Small intestine (tissue), 7 donors: ENCODE data around the gene TTC19. TPM values are rescaled to one million over a fixed set of nuclear protein-coding genes. Genes with fewer than 3 reads are reported as not detected.

Experiments used
- DNase-seq, 2 donors: peaks; one replicate each; pipeline versions ENCODE4 v3.0.0 to v3.0.0-alpha.2; 2013
- FAIRE-seq: peaks from 2 replicates; lab custom pipeline; 2012; peaks lifted over from hg19 to GRCh38; lab: Jason Lieb, UNC
- H3K27ac ChIP-seq, 3 donors: one replicate each; pipeline ENCODE4 v1.5.1; 2013; ENCODE audit warnings: low read length in 2 of 3, mild to moderate bottlenecking in 2 of 3, control low read depth in 1 of 3, inconsistent platforms in 1 of 3, low read depth in 1 of 3, moderate library complexity in 1 of 3
- H3K27me3 ChIP-seq, 3 donors: one replicate each; pipeline ENCODE4 v1.6.1; 2013; ENCODE audit warnings: low read length in 3 of 3, inconsistent platforms in 1 of 3; ENCODE audit not compliant: control insufficient read depth in 3 of 3, insufficient read depth in 3 of 3
- H3K36me3 ChIP-seq, 3 donors: one replicate each; pipeline ENCODE4 v1.6.1; 2013; ENCODE audit warnings: low read length in 3 of 3, inconsistent platforms in 1 of 3, low read depth in 1 of 3, mild to moderate bottlenecking in 1 of 3, moderate library complexity in 1 of 3; ENCODE audit not compliant: control insufficient read depth in 3 of 3, insufficient read depth in 2 of 3
- H3K4me1 ChIP-seq, 3 donors: one replicate each; pipeline ENCODE4 v1.6.1; 2013; ENCODE audit warnings: low read length in 2 of 3, inconsistent platforms in 1 of 3, low read depth in 1 of 3, mild to moderate bottlenecking in 1 of 3, moderate library complexity in 1 of 3; ENCODE audit not compliant: control insufficient read depth in 3 of 3, insufficient read depth in 2 of 3
- H3K4me3 ChIP-seq, 3 donors: one replicate each; pipeline ENCODE4 v1.5.1; 2013; ENCODE audit warnings: low read length in 3 of 3, control low read depth in 1 of 3, inconsistent platforms in 1 of 3, low read depth in 1 of 3, mild to moderate bottlenecking in 1 of 3, moderate library complexity in 1 of 3
- H3K9me3 ChIP-seq, 2 donors: one replicate each; pipeline ENCODE4 v1.6.1; 2013; ENCODE audit warnings: low read depth in 1 of 2, low read length in 1 of 2; ENCODE audit not compliant: control insufficient read depth in 2 of 2, insufficient read depth in 1 of 2
- WGBS, 3 donors: extraction: QIAGEN DNeasy Blood & Tissue Kit; methylation state at CpG; one replicate each; pipeline ENCODE4 v1.1.7; 2013; 5-methylcytosine and 5-hydroxymethylcytosine counted together
- polyA plus RNA-seq, 4 donors: library from polyadenylated mRNA; stranded (reverse) in 3 of 4; unstranded in 1 of 4; fragments of 200-250 nt in 3 of 4; fragments of 120-200 nt in 1 of 4; gene quantifications; one replicate each; pipeline versions ENCODE4 v1.2.1 to v1.2.3, GENCODE V29; 2013
- donor health status: healthy with polysubstance abuse.
- donor health status: control.
- donor health status: control.
- donor health status: Bipolar disorder and iron deficiency.
- donor health status: healthy.

Gene TTC19
- polyA plus RNA-seq, 4 donors = 28.9 to 57.1 (median 35.7) TPM

DNA sequence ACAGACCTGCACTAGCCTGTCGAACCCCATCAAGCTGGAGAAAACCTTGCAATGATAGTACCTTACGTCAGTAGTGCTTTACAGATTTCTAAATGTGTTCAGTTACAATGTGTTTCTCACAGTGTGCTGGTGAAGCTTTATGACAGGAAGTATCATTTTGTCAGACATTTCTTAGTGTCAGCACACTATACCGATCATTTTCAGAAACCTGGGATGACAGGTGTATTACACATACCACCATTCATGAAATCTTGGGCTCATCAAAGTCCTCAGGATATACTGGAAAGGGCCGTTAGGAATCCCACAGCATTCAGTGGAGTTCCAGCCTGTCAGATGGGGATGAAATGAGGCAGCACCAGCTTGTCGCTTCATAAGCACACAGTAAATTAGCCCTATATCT, 27.3 kb downstream of the TTC19 start:
- FAIRE-seq (no peak), DNase-seq (no peak)
- peaks cover 10 to 31% (median 16%) of the 10 kb centered on the region in 3 donors for H3K36me3 ChIP-seq
- 92 to 93% (median 92%) methylated on average over 5 of the region's 5 CpGs for WGBS, 3 donors
- H3K4me1 ChIP-seq = peaks cover 0 to 2% (median 0%) of the 10 kb centered on the region in 3 donors
- H3K4me3 ChIP-seq = no peak overlapping the region
- H3K27ac ChIP-seq = no peak overlapping the region
- H3K9me3 ChIP-seq = no peaks in the 10 kb centered on the region
- H3K27me3 ChIP-seq = no peaks in the 10 kb centered on the region

DNA sequence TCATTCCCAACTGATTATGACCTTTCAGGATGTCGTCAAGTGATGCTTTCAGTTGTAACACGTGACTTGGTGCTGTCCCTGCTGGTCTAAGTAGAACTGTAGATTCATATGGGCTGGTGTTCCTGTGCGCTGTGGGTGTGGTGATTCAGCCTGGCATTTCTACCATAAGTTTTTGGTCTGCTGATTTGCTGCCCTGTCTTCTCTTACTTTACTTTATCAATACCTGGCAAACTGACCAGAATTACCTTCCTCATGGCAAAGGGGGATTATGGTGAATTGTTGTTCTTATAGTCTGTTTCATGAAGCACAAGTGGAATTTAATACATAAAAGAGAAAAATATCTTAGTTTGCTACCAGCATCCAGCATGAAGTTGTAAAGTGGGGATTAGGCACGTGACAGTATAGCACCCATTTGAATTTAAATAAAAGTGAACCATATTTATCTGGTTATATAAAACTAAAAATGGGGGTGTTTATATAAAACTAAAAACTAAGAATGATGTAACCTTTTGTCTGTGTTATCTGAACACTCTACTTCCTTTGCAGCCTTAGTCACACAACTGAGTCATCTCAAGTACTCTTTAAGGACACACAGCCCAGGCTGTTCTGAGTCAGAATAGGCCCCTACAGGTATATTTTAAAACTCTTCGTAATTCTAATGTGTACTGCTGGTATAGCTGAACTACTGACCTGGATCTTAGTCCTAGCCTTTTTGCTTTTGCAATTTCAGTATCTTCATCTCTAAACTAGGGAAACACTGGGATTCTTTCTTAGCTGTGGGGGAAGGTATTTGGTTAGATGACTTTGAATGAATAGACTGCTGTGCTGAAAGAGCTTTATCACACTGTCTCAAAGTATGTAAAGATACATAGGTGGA, 28.3 kb downstream of the TTC19 start:
- peak overlapping the region in 1 of 3 donors; percentile 33 for H3K27ac ChIP-seq
- no peaks in the 10 kb centered on the region for H3K27me3 ChIP-seq
- FAIRE-seq (no peak), DNase-seq (peak in 1 of 2 donors; percentile 40)
- 74 to 79% (median 74%) methylated on average over 5 of the region's 5 CpGs for WGBS, 3 donors
- H3K4me1 ChIP-seq = peaks cover 0 to 2% (median 0%) of the 10 kb centered on the region in 3 donors
- H3K36me3 ChIP-seq = peaks cover 19 to 36% (median 19%) of the 10 kb centered on the region in 3 donors
- no peak overlapping the region for H3K4me3 ChIP-seq
- H3K9me3 ChIP-seq = no peaks in the 10 kb centered on the region

DNA sequence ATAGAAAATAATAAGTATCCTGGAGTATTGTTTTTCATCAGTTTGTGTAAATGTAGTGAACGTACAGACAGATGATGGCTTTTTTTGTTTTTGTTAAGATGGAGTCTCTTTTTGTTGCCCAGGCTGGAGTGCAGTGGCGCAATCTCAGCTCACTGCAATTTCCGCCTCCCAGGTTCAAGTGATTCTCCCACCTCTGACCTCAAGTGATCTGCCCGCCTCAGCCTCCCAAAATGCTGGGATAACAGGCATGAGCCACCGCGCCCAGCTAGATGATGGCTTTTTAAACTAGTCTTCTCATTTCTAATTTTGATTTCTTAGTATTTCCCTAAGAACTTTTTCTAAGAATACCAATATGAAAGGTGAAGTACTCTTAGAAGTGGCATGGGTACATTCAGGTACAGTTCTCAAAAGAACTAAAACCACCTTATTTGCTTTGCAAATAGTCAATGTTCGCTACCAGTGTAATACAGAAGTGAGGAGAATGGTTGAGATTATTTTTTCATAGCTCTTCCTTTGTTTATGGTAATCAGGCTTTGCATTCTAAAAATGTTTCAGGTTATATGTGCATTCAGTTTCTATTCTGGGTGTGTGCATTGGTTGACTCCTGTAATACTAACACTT, 34.2 kb downstream of the TTC19 start:
- WGBS, 3 donors = 92 to 95% (median 95%) methylated on average over 7 of the region's 7 CpGs
- FAIRE-seq (no peak), DNase-seq (no peak)
- H3K4me3 ChIP-seq = no peak overlapping the region
- peaks cover 19 to 52% (median 40%) of the 10 kb centered on the region in 3 donors for H3K36me3 ChIP-seq
- H3K4me1 ChIP-seq = no peaks in the 10 kb centered on the region
- peaks cover 0 to 2% of the 10 kb centered on the region in 2 donors for H3K9me3 ChIP-seq
- H3K27ac ChIP-seq = no peak overlapping the region
- no peaks in the 10 kb centered on the region for H3K27me3 ChIP-seq

GRCh38 chr17:16036261-16036660, 36.6 kb downstream of the TTC19 start:
- H3K4me3 ChIP-seq = no peak overlapping the region
- peak overlapping the region in 1 of 3 donors; percentile 2 for H3K27ac ChIP-seq
- FAIRE-seq = no peak
- no peak for DNase-seq
- 92 to 96% (median 95%) methylated on average over 2 of the region's 2 CpGs for WGBS, 3 donors
- H3K27me3 ChIP-seq = no peaks in the 10 kb centered on the region
- H3K9me3 ChIP-seq = peaks cover 0 to 2% of the 10 kb centered on the region in 2 donors
- H3K36me3 ChIP-seq = peaks cover 26 to 52% (median 51%) of the 10 kb centered on the region in 3 donors
- H3K4me1 ChIP-seq = peaks cover 0 to 10% (median 0%) of the 10 kb centered on the region in 3 donors

GRCh38 chr17:16037636-16038035, 38.0 kb downstream of the TTC19 start:
- Histone ChIP-seq H3K4me1 (peaks cover 0 to 12% (median 0%) of the 10 kb centered on the region in 3 donors), H3K27me3 (no peaks in the 10 kb centered on the region)
- no peak for DNase-seq

GRCh38 chr17:16040710-16041251, 41.2 kb downstream of the TTC19 start:
- no peak for FAIRE-seq
- DNase-seq = peak; percentile 71 to 75

More at GRCh38 chr17:16037636-16038035, 38.0 kb downstream of the TTC19 start:
- Histone ChIP-seq H3K4me3 (no peak overlapping the region), H3K9me3 (peaks cover 0 to 2% of the 10 kb centered on the region in 2 donors), H3K27ac (no peak overlapping the region), H3K36me3 (peaks cover 22 to 54% (median 44%) of the 10 kb centered on the region in 3 donors)
- FAIRE-seq = no peak

DNA sequence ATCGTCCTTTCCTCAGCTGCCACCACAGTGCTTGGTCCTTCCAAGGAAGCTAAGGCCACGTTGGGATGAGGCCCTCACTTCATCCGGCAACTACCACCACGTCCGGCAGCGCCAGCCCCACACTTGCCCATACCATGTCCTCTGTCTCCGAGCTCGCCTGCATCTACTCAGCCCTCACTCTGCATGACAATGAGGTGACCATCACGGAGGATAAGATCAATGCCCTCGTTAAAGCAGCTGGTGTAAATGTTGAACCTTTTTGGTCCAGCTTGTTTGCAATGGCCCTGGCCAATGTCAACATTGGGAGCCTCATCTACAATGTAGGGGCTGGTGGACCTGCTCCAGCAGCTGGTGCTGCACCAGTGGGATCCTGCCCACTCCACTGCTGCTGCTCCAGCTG, 44.9 kb downstream of the TTC19 start:
- no peak for FAIRE-seq
- Histone ChIP-seq H3K36me3 (peaks cover 8 to 49% (median 48%) of the 10 kb centered on the region in 3 donors), H3K27ac (no peak overlapping the region), H3K4me3 (no peak overlapping the region), H3K9me3 (no peaks in the 10 kb centered on the region), H3K4me1 (peaks cover 0 to 12% (median 0%) of the 10 kb centered on the region in 3 donors), H3K27me3 (no peaks in the 10 kb centered on the region)
- 85 to 90% (median 89%) methylated on average over 10 of the region's 10 CpGs for WGBS, 3 donors
- no peak for DNase-seq

More at GRCh38 chr17:16040710-16041251, 41.2 kb downstream of the TTC19 start:
- 37 to 72% (median 52%) methylated on average over 4 of the region's 4 CpGs for WGBS, 3 donors
- Histone ChIP-seq H3K4me3 (no peak overlapping the region), H3K27ac (peak overlapping the region in 2 of 3 donors; percentile 24 to 53), H3K9me3 (peaks cover 0 to 2% of the 10 kb centered on the region in 2 donors), H3K36me3 (peaks cover 22 to 47% (median 45%) of the 10 kb centered on the region in 3 donors), H3K27me3 (no peaks in the 10 kb centered on the region), H3K4me1 (peaks cover 0 to 12% (median 0%) of the 10 kb centered on the region in 3 donors)

DNA sequence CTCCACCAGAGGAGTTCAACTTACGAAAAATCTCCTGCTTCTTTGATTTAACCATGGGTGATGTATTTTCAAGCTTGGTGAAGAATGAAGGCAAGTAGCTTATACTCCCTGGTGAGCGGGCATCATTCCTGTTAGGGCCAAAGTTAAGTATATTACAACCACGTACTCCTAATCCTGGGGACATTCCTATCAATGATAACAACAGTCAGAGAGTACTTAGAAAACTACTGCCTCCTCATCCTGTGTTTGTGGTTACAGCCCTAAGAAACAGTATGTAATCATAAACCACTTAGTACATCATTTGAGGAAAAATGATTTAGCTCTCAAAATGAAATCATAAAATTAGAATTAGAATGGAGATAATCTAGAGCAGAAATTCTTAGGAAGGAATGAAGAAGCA, 47.3 kb downstream of the TTC19 start:
- Histone ChIP-seq H3K36me3 (peaks cover 4 to 54% (median 52%) of the 10 kb centered on the region in 3 donors), H3K27ac (no peak overlapping the region), H3K4me3 (no peak overlapping the region), H3K9me3 (no peaks in the 10 kb centered on the region), H3K4me1 (no peaks in the 10 kb centered on the region), H3K27me3 (no peaks in the 10 kb centered on the region)
- FAIRE-seq (no peak), DNase-seq (no peak)
- WGBS, 3 donors = 89 to 97% (median 95%) methylated on average over 3 of the region's 3 CpGs
